A549 (cell line): ENCODE results near the gene ZEB1. TPM values are rescaled to one million over a fixed set of nuclear protein-coding genes. Genes with fewer than 3 reads are reported as not detected.
A peak's percentile ranks its signal among the peaks of the same experiment; 100 is the strongest.

Experiments used
- ATAC-seq, 2 experiments: fragments of 200-7000 bp in 1 of 2; fragments of >200 bp in 1 of 2; cut with Nextera tagmentation in 1 of 2; cut with Tn5 transposase in 1 of 2; 3 replicates each; pipeline versions ENCODE4 v1.8.0 to v1.9.1; 2018 to 2020; ENCODE audit warnings: mild to moderate bottlenecking in 1 of 2, moderate library complexity in 1 of 2
- CTCF ChIA-PET: fragments of 300-600 bp; sonication (Branson Sonifier 250); formaldehyde crosslinking; extraction: SDS; loops from one replicate; lab custom pipeline; 2021; ENCODE audit warnings: antibody characterized with exemption, inconsistent platforms; lab: Yijun Ruan, JAX
- POLR2A ChIA-PET: fragments of 350-600 bp; formaldehyde crosslinking; extraction: SDS; loops from one replicate; lab custom pipeline; 2021; ENCODE audit warnings: antibody characterized with exemption, inconsistent platforms; lab: Yijun Ruan, JAX
- DNase-seq, 2 experiments: peaks; one replicate each; pipeline versions ENCODE4 v3.0.0 to v3.0.0-alpha.2; 2011 to 2016; ENCODE audit warnings: low read depth in 1 of 2, low spot score in 1 of 2
- FAIRE-seq: peaks from 2 replicates; lab custom pipeline; 2011; peaks lifted over from hg19 to GRCh38; lab: Jason Lieb, UNC
- H3K27ac ChIP-seq, 2 experiments: fragments of >200 bp; sonication (Bioruptor Twin); formaldehyde crosslinking; 3 replicates each; pipeline ENCODE4 v1.5.1; 2016 to 2017
- H3K4me1 ChIP-seq: fragments of >200 bp; sonication (Bioruptor Twin); formaldehyde crosslinking; 3 replicates; pipeline ENCODE4 v1.6.1; 2016
- H3K4me2 ChIP-seq: fragments of >200 bp; sonication (Bioruptor Twin); formaldehyde crosslinking; 3 replicates; pipeline ENCODE4 v1.6.1; 2016
- H3K4me3 ChIP-seq: fragments of >200 bp; sonication (Bioruptor Twin); formaldehyde crosslinking; 3 replicates; pipeline ENCODE4 v1.5.1; 2016
- H3K9me3 ChIP-seq: fragments of >200 bp; sonication (Bioruptor Twin); formaldehyde crosslinking; 3 replicates; pipeline ENCODE4 v1.6.1; 2016
- CBX8 ChIP-seq: fragments of 200-600 bp; sonication (generic); IDR thresholded peaks from 2 replicates; pipeline ENCODE4 v1.6.1; 2016
- CHD2 ChIP-seq: fragments of 150-350 bp; IDR thresholded peaks from 2 replicates; pipeline ENCODE4 v1.6.1; 2014; ENCODE audit warnings: low read length; ENCODE audit not compliant: partially characterized antibody
- EHMT2 ChIP-seq: fragments of 200-600 bp; sonication (generic); IDR thresholded peaks from 2 replicates; pipeline ENCODE4 v1.6.1; 2016; ENCODE audit warnings: antibody characterized with exemption, low read depth, mild to moderate bottlenecking, moderate library complexity
- EP300 ChIP-seq, 2 experiments: fragments of >200 bp; sonication (Bioruptor Twin); formaldehyde crosslinking; IDR thresholded peaks; 2 replicates in 1 of 2; 3 replicates in 1 of 2; pipeline ENCODE4 v1.6.1; 2016 to 2017
- ESRRA ChIP-seq: fragments of 150-350 bp; IDR thresholded peaks from 2 replicates; pipeline ENCODE4 v1.6.1; 2014; ENCODE audit warnings: mild to moderate bottlenecking, low read length, borderline replicate concordance
- FOSL2 ChIP-seq, 2 experiments: fragments of 450-650 bp in 1 of 2; fragments of >200 bp in 1 of 2; sonication (Bioruptor Twin) in 1 of 2; formaldehyde crosslinking; IDR thresholded peaks; 2 replicates each; pipeline versions ENCODE4 v1.5.0 to v1.6.1; 2016 to 2020; ENCODE audit warnings: mild to moderate bottlenecking in 1 of 2, moderate library complexity in 1 of 2
- HDAC2 ChIP-seq: fragments of 200-600 bp; sonication (generic); IDR thresholded peaks from 2 replicates; pipeline ENCODE4 v1.6.1; 2016
- HES2 ChIP-seq: fragments of >200 bp; sonication (Bioruptor Twin); formaldehyde crosslinking; IDR thresholded peaks from 2 replicates; pipeline ENCODE4 v1.6.1; 2016
- HMGXB4 ChIP-seq: fragments of 250-450 bp; sonication (Bioruptor Pico); IDR thresholded peaks from 2 replicates; pipeline ENCODE4 v1.5.0; 2021; ENCODE audit warnings: mild to moderate bottlenecking, moderate library complexity, borderline replicate concordance
- HOXB5 ChIP-seq: fragments of 250-450 bp; sonication (Bioruptor Pico); IDR thresholded peaks from 2 replicates; pipeline ENCODE4 v1.5.0; 2020; ENCODE audit warnings: mild to moderate bottlenecking, moderate library complexity
- JUN ChIP-seq, 2 experiments: fragments of >200 bp; sonication (Bioruptor Twin); formaldehyde crosslinking; IDR thresholded peaks; 2 replicates in 1 of 2; 3 replicates in 1 of 2; pipeline ENCODE4 v1.6.1; 2016 to 2017
- JUNB ChIP-seq: fragments of >200 bp; sonication (Bioruptor Twin); formaldehyde crosslinking; IDR thresholded peaks from 2 replicates; pipeline ENCODE4 v1.6.1; 2016
- MAFK ChIP-seq: fragments of 450-650 bp; IDR thresholded peaks from 2 replicates; pipeline ENCODE4 v1.6.1; 2014; ENCODE audit not compliant: partially characterized antibody
- MAX ChIP-seq: IDR thresholded peaks from 2 replicates; pipeline ENCODE4 v1.6.1; 2012
- MYC ChIP-seq: IDR thresholded peaks from 2 replicates; pipeline ENCODE4 v1.6.1; 2012; ENCODE audit warnings: mild to moderate bottlenecking, inconsistent platforms, low read length, improper control_type of control experiment, borderline replicate concordance
- NFE2L2 ChIP-seq: fragments of 150-350 bp; conservative IDR thresholded peaks from 2 replicates; pipeline ENCODE4 v1.6.1; 2014; ENCODE audit warnings: low read length
- NR3C1 ChIP-seq: fragments of >200 bp; sonication (Bioruptor Twin); formaldehyde crosslinking; IDR thresholded peaks from 3 replicates; pipeline ENCODE4 v1.6.1; 2017
- POLR2AphosphoS2 ChIP-seq: conservative IDR thresholded peaks from 2 replicates; pipeline ENCODE4 v1.6.1; 2012; ENCODE audit warnings: low read length, improper control_type of control experiment, inconsistent platforms
- RAD21 ChIP-seq, 2 experiments: fragments of >200 bp in 1 of 2; sonication (Bioruptor Twin) in 1 of 2; formaldehyde crosslinking in 1 of 2; IDR thresholded peaks in 1 of 2; conservative IDR thresholded peaks in 1 of 2; 2 replicates in 1 of 2; 3 replicates in 1 of 2; pipeline ENCODE4 v1.6.1; 2012 to 2018; ENCODE audit warnings: inconsistent platforms in 1 of 2
- RCOR1 ChIP-seq: fragments of 150-350 bp; IDR thresholded peaks from 2 replicates; pipeline ENCODE4 v1.6.1; 2014; ENCODE audit warnings: antibody characterized with exemption, low read length, low read depth
- RFX5 ChIP-seq: fragments of 450-650 bp; IDR thresholded peaks from 2 replicates; pipeline ENCODE4 v1.7.1; 2014; ENCODE audit warnings: antibody characterized with exemption, mild to moderate bottlenecking, moderate library complexity
- RNF2 ChIP-seq: fragments of 200-600 bp; sonication (generic); IDR thresholded peaks from 2 replicates; pipeline ENCODE4 v1.6.1; 2016; ENCODE audit warnings: low read depth, mild to moderate bottlenecking, antibody characterized with exemption, moderate library complexity, borderline replicate concordance
- SMC3 ChIP-seq: fragments of >200 bp; sonication (Bioruptor Twin); formaldehyde crosslinking; IDR thresholded peaks from 3 replicates; pipeline ENCODE4 v1.6.1; 2018; ENCODE audit warnings: inconsistent platforms
- USF2 ChIP-seq: fragments of 450-650 bp; IDR thresholded peaks from 2 replicates; pipeline ENCODE4 v1.6.1; 2014; ENCODE audit warnings: antibody characterized with exemption
- ZFP36 ChIP-seq: fragments of 450-650 bp; IDR thresholded peaks from 2 replicates; pipeline ENCODE4 v1.6.1; 2014; ENCODE audit warnings: borderline replicate concordance; ENCODE audit not compliant: partially characterized antibody
- ZSCAN20 ChIP-seq: fragments of 250-450 bp; sonication (Bioruptor Pico); IDR thresholded peaks from 2 replicates; pipeline ENCODE4 v1.8.0; 2022; ENCODE audit warnings: mild to moderate bottlenecking, moderate library complexity
- WGBS: methylation state at CpG from one replicate; pipeline ENCODE4 v1.1.6; 2017; ENCODE audit errors: missing lambda C conversion rate; 5-methylcytosine and 5-hydroxymethylcytosine counted together
- polyA plus RNA-seq, 4 experiments: library from polyadenylated mRNA; depleted of rRNA in 3 of 4; stranded (reverse); fragments of >200 nt; fragmentation: RNase III in 1 of 4; extraction: RNeasy Plus Mini Kit Qiagen cat#74134 plus additional on column Dnase treatment in 1 of 4; gene quantifications; 2 replicates in 3 of 4; 3 replicates in 1 of 4; pipeline ENCODE4 v1.2.3, GENCODE V29; 2011 to 2017

Gene ZEB1
- polyA plus RNA-seq, 2 of the 4 experiments (the other 2 are of a cell fraction) = 8.1 to 23.8 TPM

GRCh38 chr10:31320550-31321211, 1.7 kb downstream of the ZEB1 start:
- peak overlapping the region; percentile 91 for H3K4me2 ChIP-seq
- DNase-seq = peak; percentile 16 to 54
- TF ChIP-seq CBX8 (no peak), HDAC2 (0 out of 2 replicates have a peak, but pooled peaks have one; percentile 6)
- WGBS = 2% methylated on average over 43 of the region's 43 CpGs
- ChIA-PET POLR2A (no interaction called here), CTCF (interaction anchor here (1.3 kb wide), 1 partner anchor 8 kb away, joined by 4 read pairs; no protein-coding TSS in a partner anchor)
- no peaks in the 10 kb centered on the region for H3K9me3 ChIP-seq
- peak overlapping the region; percentile 88 for H3K4me3 ChIP-seq
- FAIRE-seq = no peak
- H3K4me1 ChIP-seq = peaks cover 16% of the 10 kb centered on the region; the same call in 2 of the 3 replicates
- peak overlapping the region; percentile 97 to 98 for H3K27ac ChIP-seq
- peak in 1 of 2 experiments; percentile 42; a peak in 3 of 6 replicates for ATAC-seq

- Histone ChIP-seq H3K4me3 (peak overlapping the region; percentile 88), H3K4me2 (peak overlapping the region; percentile 91), H3K9me3 (no peaks in the 10 kb centered on the region), H3K27ac (no peak overlapping the region; a peak in 1 of 6 replicates), H3K4me1 (peaks cover 16% of the 10 kb centered on the region; the same call in 2 of the 3 replicates)
- DNase-seq (no peak), FAIRE-seq (no peak), ATAC-seq (no peak)
- ChIA-PET CTCF (interaction anchor here (1.3 kb wide), 1 partner anchor 8 kb away, joined by 4 read pairs; no protein-coding TSS in a partner anchor), POLR2A (no interaction called here)
- TF ChIP-seq RFX5 (no peak), POLR2AphosphoS2 (no peak), ZFP36 (no peak), NFE2L2 (no peak), RAD21 (conservative IDR thresholded peaks at IDR 0.05 in 1 of 2, IDR thresholded peaks at IDR 0.05 in 1 of 2) (no peak), JUN (IDR thresholded peaks at IDR 0.05) (no peak), HDAC2 (no peak), MYC (no peak), MAFK (no peak), CHD2 (no peak), FOSL2 (IDR thresholded peaks at IDR 0.05) (no peak), FOSL2 (CRISPR knock-in tag; IDR thresholded peaks at IDR 0.05) (no peak), ZSCAN20 (CRISPR knock-in tag) (no peak)
- TF ChIP-seq, all 56 proteins: peak for 0
- WGBS = 85% methylated on average over 10 of the region's 10 CpGs
Measured at GRCh38 chr10:31321396-31321941, 2.5 kb downstream of the ZEB1 start.

- WGBS = 87% methylated on average over 2 of the region's 2 CpGs
- H3K27ac ChIP-seq = no peak overlapping the region
- FAIRE-seq (no peak), DNase-seq (peak in 1 of 2 experiments; percentile 28), ATAC-seq (no peak)
- no peak overlapping the region for H3K4me2 ChIP-seq
- peak in 1 of 2 experiments; percentile 14; a peak in 1 of 5 replicates for TF ChIP-seq RAD21 (conservative IDR thresholded peaks at IDR 0.05 in 1 of 2, IDR thresholded peaks at IDR 0.05 in 1 of 2)
- TF ChIP-seq JUN (IDR thresholded peaks at IDR 0.05) = no peak
- TF ChIP-seq EP300 (IDR thresholded peaks at IDR 0.05) = no peak
- TF ChIP-seq SMC3 = peak; percentile 25; the same call in 1 of the 3 replicates
- TF ChIP-seq, all 56 proteins: peak for 2
- POLR2A ChIA-PET = no interaction called here
- peaks cover 11% of the 10 kb centered on the region; the same call in 2 of the 3 replicates for H3K4me1 ChIP-seq
- CTCF ChIA-PET = no interaction called here
- H3K4me3 ChIP-seq = no peak overlapping the region
- H3K9me3 ChIP-seq = no peaks in the 10 kb centered on the region
Measured at GRCh38 chr10:31322647-31323046, 3.6 kb downstream of the ZEB1 start.

- H3K4me3 ChIP-seq = no peak overlapping the region
- H3K9me3 ChIP-seq = no peaks in the 10 kb centered on the region
- no peak for DNase-seq
- peaks cover 21% of the 10 kb centered on the region for H3K4me1 ChIP-seq
- H3K4me2 ChIP-seq = no peak overlapping the region
- no peak overlapping the region for H3K27ac ChIP-seq
- no peak for ATAC-seq
- ChIA-PET POLR2A (no interaction called here), CTCF (interaction anchor here (0.6 to 1.0 kb wide), 3 partner anchors 8 to 519 kb away, joined by 3 read pairs; partner anchors contain the start of gene ZNF438)
- no peak for FAIRE-seq
- TF ChIP-seq HOXB5 = no peak
- no peak for TF ChIP-seq USF2
- no peak for TF ChIP-seq FOSL2 (IDR thresholded peaks at IDR 0.05)
- no peak for TF ChIP-seq FOSL2 (CRISPR knock-in tag; IDR thresholded peaks at IDR 0.05)
- no peak for TF ChIP-seq RAD21 (conservative IDR thresholded peaks at IDR 0.05 in 1 of 2, IDR thresholded peaks at IDR 0.05 in 1 of 2)
- TF ChIP-seq SMC3 = no peak
- TF ChIP-seq MAFK = no peak
- no peak for TF ChIP-seq RCOR1
- no peak for TF ChIP-seq CHD2
- no peak for TF ChIP-seq EHMT2
- TF ChIP-seq ESRRA = no peak
- no peak for TF ChIP-seq NR3C1
- TF ChIP-seq MAX = no peak
- TF ChIP-seq POLR2AphosphoS2 = no peak
- no peak for TF ChIP-seq RNF2
- no peak for TF ChIP-seq NFE2L2
- no peak for TF ChIP-seq HES2
- TF ChIP-seq JUNB = no peak
- no peak for TF ChIP-seq HMGXB4 (CRISPR knock-in tag)
Measured at GRCh38 chr10:31340343-31340742, 21.3 kb downstream of the ZEB1 start.
